GM11168 (cell line): Measurements from ENCODE around the gene HOMER3.
"Not testable (repeated sequence)": the region's sequence is repeated elsewhere in the genome, so short reads cannot be mapped to it uniquely, and the experiment has no call there.

ENCODE experiments used
- in situ Hi-C: fragments of 300-500 bp; cut with MboI; formaldehyde crosslinking; loops from one replicate; pipeline ENCODE4 v1.12.0; 2022; ENCODE audit warnings: low sequenced_read_pairs; ENCODE audit not compliant: unreplicated experiment

HOMER3 gene

GRCh38 chr19:18928018-18928805, 12.8 kb downstream of the HOMER3 start:
- in situ Hi-C loops: no loop called here

DNA sequence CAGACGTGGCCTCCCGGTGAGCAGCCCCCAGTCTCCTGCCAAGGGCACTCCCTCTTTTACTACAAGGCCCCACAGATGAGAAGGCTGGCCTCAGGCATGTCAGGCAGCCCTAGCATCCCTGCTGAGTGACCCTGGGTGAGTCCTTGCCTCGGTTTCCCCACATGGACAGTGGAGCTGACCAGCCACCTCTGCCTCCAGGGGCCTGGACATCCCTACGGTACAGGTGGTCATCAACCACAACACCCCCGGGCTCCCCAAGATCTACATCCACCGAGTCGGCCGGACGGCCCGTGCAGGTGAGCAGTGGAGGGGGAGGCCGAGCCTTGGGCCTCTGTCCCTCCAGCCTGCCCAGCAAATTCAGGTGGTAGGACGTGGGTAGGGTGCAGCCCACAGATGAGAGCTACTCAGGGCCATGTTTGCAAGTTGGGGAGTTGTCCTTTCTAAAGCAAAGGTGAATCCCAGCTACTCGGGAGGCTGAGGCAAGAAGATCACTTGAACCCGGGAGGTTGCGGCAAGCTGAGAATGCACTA, 16.3 kb downstream of the HOMER3 start:
- in situ Hi-C loops: no loop called here

- in situ Hi-C loops: no loop called here
Observed at GRCh38 chr19:18922228-18922985, 18.6 kb downstream of the HOMER3 start.

- in situ Hi-C loops: no loop called here
Observed at GRCh38 chr19:18921593-18921992, 19.4 kb downstream of the HOMER3 start.

DNA sequence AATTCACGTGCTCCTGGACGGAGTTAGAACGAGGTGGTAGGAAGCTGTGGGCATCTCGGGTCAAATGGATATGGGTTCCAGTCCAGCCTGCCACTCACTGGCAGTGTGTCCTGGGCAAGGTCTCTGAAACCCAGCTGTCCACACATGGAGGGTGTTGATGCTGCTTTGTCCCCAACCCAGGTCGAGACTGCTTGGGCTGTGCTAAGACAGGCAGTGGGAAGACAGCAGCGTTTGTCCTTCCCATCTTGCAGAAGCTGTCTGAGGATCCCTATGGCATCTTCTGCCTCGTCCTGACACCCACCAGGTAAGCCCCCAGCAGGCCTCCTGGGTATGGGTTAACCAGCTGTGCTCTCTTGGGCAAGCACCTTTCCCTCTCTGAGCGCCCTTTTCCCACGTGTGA, 20.6 kb downstream of the HOMER3 start:
- in situ Hi-C loops: no loop called here

- in situ Hi-C loops: no loop called here
Observed at GRCh38 chr19:18919900-18920214, 21.2 kb downstream of the HOMER3 start.

- in situ Hi-C loops: no loop called here
Observed at GRCh38 chr19:18919086-18919899, 21.7 kb downstream of the HOMER3 start, which contains the start of the genes COPE and DDX49. Gene COPE, minus strand, starts transcription at chr19:18919387. Its CDS starts 39 bp downstream, at chr19:18919348. Gene DDX49, plus strand, starts transcription at chr19:18919715. Its CDS starts 27 bp downstream, at chr19:18919742.

DNA sequence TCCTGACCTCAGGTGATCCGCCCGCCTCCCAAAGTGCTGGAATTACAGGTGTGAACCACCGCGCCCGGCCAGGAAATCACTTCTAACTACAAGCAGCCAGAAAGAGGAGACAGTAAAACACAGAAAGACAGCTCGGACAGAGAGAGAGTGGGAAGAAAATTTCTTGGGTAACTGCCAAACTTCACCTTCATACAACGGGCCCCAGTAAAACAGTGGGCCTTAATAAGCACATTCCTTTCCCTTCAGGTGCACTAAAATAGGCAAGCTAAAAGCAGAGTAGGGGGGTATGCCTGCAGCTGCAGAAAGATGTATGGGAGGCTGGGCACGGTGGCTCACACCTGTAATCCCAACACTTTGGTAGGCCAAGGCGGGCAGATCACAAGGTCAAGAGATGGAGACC, 23.4 kb downstream of the HOMER3 start:
- in situ Hi-C loops: not testable (repeated sequence)

DNA sequence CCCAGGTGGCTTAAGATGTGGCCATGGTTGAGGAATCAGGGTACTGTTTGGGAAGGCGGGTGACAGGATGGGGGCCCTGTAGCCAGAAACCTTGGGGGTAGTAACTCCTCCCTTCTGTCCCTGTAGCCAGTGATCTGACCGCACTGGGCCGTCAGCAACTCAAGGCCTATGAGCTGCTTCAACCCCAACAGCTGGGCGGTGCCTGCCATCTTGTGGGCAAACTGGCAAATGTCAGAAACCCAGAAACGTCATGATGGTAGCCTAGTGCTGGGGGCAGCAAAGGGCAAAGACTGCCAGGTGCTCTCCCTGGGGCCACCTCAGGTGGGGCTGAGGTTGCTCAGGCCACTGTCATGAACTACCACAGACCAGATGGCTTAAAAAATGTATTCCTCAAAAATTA, 25.4 kb downstream of the HOMER3 start:
- in situ Hi-C loops: no loop called here

GRCh38 chr19:18913466-18913865, 27.6 kb downstream of the HOMER3 start:
- in situ Hi-C loops: no loop called here

GRCh38 chr19:18912933-18913332, 28.1 kb downstream of the HOMER3 start:
- in situ Hi-C loops: no loop called here

GRCh38 chr19:18910801-18911436, 30.1 kb downstream of the HOMER3 start:
- in situ Hi-C loops: no loop called here

DNA sequence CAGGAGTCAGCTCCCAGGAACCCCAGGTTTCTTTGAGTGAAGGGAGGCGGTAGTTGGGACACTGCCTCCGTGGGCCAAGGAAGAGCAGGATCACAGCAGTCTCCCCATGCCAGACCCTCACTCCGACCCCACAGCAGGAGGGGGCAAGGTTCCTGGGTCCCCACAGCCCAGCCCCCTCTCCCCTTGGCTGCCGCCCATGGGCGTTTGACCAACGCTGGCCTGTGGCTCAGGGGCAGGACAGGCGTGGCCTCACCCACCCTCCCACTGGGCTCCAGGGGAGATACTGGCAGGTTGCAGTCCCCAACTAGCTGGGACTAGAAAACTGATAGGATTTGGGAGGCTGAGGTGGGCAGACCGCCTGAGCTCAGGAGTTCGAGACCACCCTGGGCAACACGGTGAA, 31.0 kb downstream of the HOMER3 start:
- in situ Hi-C loops: no loop called here

GRCh38 chr19:18908917-18909619, 31.9 kb downstream of the HOMER3 start:
- in situ Hi-C loops: no loop called here

GRCh38 chr19:18906605-18907519, 34.2 kb downstream of the HOMER3 start:
- in situ Hi-C loops: no loop called here

DNA sequence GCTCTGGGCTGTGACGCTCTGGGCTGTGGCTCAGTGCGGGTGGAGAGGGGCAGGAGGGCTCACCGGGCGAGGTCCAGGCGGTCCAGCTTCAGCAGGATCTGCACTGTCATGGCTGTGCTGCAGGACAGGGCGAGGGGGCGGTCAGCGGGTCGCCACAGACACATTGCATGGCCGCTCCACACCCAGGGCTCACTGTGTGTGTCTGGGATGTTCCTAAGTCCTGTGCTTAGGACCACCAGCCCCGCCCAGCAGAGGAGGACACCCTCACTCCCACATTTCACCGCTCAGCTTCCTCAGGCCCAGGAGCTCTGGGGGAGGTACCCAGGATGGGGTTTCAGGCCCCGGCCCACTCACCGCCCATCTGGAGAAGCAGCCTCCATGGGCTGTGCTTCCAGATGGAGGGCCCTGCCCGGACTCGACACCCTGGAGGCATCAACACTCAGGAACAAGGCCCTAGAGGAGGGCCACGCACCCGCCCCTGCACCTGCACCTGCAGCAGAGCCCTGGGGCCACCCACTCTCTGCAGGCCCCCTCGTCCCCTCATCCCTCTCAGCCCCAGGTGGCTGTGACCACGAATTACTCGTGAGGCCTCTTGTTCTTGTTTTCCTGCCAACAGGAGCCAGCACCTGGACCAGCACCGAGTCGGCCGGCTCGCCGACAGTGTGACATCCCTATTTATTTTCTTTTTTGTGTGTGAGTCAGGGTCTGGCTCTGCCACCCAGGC, 35.3 kb downstream of the HOMER3 start:
- in situ Hi-C loops: no loop called here

DNA sequence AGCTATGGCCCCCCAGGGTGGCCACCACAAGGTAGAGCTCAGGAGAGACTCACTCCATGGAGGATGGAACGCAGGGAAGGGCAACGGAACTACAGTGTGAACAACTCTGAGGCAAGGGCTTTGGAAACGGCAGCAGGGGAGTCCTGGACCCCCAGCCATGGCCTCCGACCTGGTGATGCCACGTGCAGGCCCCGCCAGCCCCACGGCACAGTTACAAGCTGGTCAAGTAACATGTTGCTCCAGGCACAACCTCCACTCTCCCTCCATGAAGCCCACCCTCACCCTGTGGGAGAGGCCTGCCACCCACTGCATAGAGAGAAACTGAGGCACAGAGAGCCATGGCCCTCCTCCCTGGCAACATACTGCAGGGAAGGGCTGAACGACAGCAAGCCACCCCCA, 36.0 kb downstream of the HOMER3 start:
- in situ Hi-C loops: no loop called here
